Lung microvascular endothelial cell (primary cell): ENCODE data around the gene ADARB2. TPM values are rescaled to one million over a fixed set of nuclear protein-coding genes. Genes with fewer than 3 reads are reported as not detected.

Experiments used
- DNase-seq, 2 donors: peaks; one replicate each; pipeline versions ENCODE4 v3.0.0 to v3.0.0-alpha.2; 2010; ENCODE audit warnings: low read depth in 2 of 2
- total RNA-seq: library from RNA; depleted of rRNA; stranded (reverse); fragments of >200 nt; gene quantifications from 2 replicates; pipeline ENCODE4 v1.2.1, GENCODE V29; 2014

Gene ADARB2
- total RNA-seq, 1 donor from 2014 or later = 2.0 TPM

- DNase-seq = no peak
These were observed 232.4 kb downstream of the ADARB2 start for GRCh38 chr10:1504940-1505339.

- no peak for DNase-seq
These were observed 233.0 kb downstream of the ADARB2 start for GRCh38 chr10:1504286-1504685.

GRCh38 chr10:1502451-1502850, 234.9 kb downstream of the ADARB2 start:
- no peak for DNase-seq

- DNase-seq = no peak
These were observed 237.9 kb downstream of the ADARB2 start for GRCh38 chr10:1499359-1499957.

GRCh38 chr10:1498746-1499358, 238.5 kb downstream of the ADARB2 start:
- DNase-seq = no peak

GRCh38 chr10:1495915-1496517, 241.3 kb downstream of the ADARB2 start:
- DNase-seq = no peak

GRCh38 chr10:1492641-1493040, 244.7 kb downstream of the ADARB2 start:
- no peak for DNase-seq

- no peak for DNase-seq
These were observed 245.4 kb downstream of the ADARB2 start for GRCh38 chr10:1491901-1492300.

- no peak for DNase-seq
These were observed 247.5 kb downstream of the ADARB2 start for GRCh38 chr10:1489801-1490200.

GRCh38 chr10:1488970-1489548, 248.3 kb downstream of the ADARB2 start:
- DNase-seq = no peak

- DNase-seq = no peak
These were observed 250.3 kb downstream of the ADARB2 start for GRCh38 chr10:1486841-1487687.

- DNase-seq = no peak
These were observed 252.0 kb downstream of the ADARB2 start for GRCh38 chr10:1485357-1485756.

GRCh38 chr10:1483826-1484225, 253.5 kb downstream of the ADARB2 start:
- DNase-seq = no peak

- no peak for DNase-seq
These were observed 254.1 kb downstream of the ADARB2 start for GRCh38 chr10:1483246-1483645.

GRCh38 chr10:1477578-1477977, 259.7 kb downstream of the ADARB2 start:
- no peak for DNase-seq

- DNase-seq = no peak
These were observed 260.9 kb downstream of the ADARB2 start for GRCh38 chr10:1476455-1476803.

GRCh38 chr10:1475771-1476454, 261.4 kb downstream of the ADARB2 start:
- no peak for DNase-seq

GRCh38 chr10:1475098-1475591, 262.2 kb downstream of the ADARB2 start:
- DNase-seq = no peak

- DNase-seq = no peak
These were observed 262.8 kb downstream of the ADARB2 start for GRCh38 chr10:1474376-1475097.

- DNase-seq = no peak
These were observed 263.5 kb downstream of the ADARB2 start for GRCh38 chr10:1473874-1474273.
